ENCODE data around the gene RHOU.

Gene RHOU

GRCh38 chr1:228737601-228738041 lies 2.3 kb downstream of the RHOU start:
- DNase-seq (ENCODE audit: low read depth): no peak

GRCh38 chr1:228739826-228740225 lies 4.5 kb downstream of the RHOU start:
- no peak for DNase-seq (ENCODE audit: low read depth)

- DNase-seq (ENCODE audit: low read depth): no peak
Measured at GRCh38 chr1:228740543-228741317, 5.5 kb downstream of the RHOU start.

GRCh38 chr1:228742281-228742860 lies 7.1 kb downstream of the RHOU start:
- no peak for DNase-seq (ENCODE audit: low read depth)

GRCh38 chr1:228743405-228743804 lies 8.1 kb downstream of the RHOU start:
- DNase-seq (ENCODE audit: low read depth): no peak

GRCh38 chr1:228744356-228744755 lies 9.1 kb downstream of the RHOU start:
- no peak for DNase-seq (ENCODE audit: low read depth)

GRCh38 chr1:228744918-228745317 lies 9.6 kb downstream of the RHOU start:
- DNase-seq (ENCODE audit: low read depth): no peak

GRCh38 chr1:228745497-228745896 lies 10.2 kb downstream of the RHOU start:
- DNase-seq (ENCODE audit: low read depth): no peak

GRCh38 chr1:228747301-228747935 lies 12.1 kb downstream of the RHOU start:
- DNase-seq (ENCODE audit: low read depth): no peak

GRCh38 chr1:228748029-228748428 lies 12.8 kb downstream of the RHOU start:
- DNase-seq (ENCODE audit: low read depth): no peak

GRCh38 chr1:228748431-228748830 lies 13.2 kb downstream of the RHOU start:
- no peak for DNase-seq (ENCODE audit: low read depth)

GRCh38 chr1:228749765-228750164 lies 14.5 kb downstream of the RHOU start:
- DNase-seq (ENCODE audit: low read depth): no peak

- DNase-seq (ENCODE audit: low read depth): no peak
Measured at GRCh38 chr1:228750915-228751314, 15.6 kb downstream of the RHOU start.

GRCh38 chr1:228751360-228752098 lies 16.2 kb downstream of the RHOU start:
- no peak for DNase-seq (ENCODE audit: low read depth)

- no peak for DNase-seq (ENCODE audit: low read depth)
Measured at GRCh38 chr1:228752258-228752657, 17.0 kb downstream of the RHOU start.

- no peak for DNase-seq (ENCODE audit: low read depth)
Measured at GRCh38 chr1:228752675-228753265, 17.5 kb downstream of the RHOU start.

GRCh38 chr1:228753287-228753686 lies 18.0 kb downstream of the RHOU start:
- DNase-seq (ENCODE audit: low read depth): no peak

- no peak for DNase-seq (ENCODE audit: low read depth)
Measured at GRCh38 chr1:228753786-228754360, 18.6 kb downstream of the RHOU start.

GRCh38 chr1:228754646-228755268 lies 19.5 kb downstream of the RHOU start:
- no peak for DNase-seq (ENCODE audit: low read depth)

- no peak for DNase-seq (ENCODE audit: low read depth)
Measured at GRCh38 chr1:228755800-228756199, 20.5 kb downstream of the RHOU start.

GRCh38 chr1:228756457-228756856 lies 21.2 kb downstream of the RHOU start:
- no peak for DNase-seq (ENCODE audit: low read depth)
